ENCODE measurements around the gene NANS.
"Not testable (repeated sequence)": the region's sequence is repeated elsewhere in the genome, so short reads cannot be mapped to it uniquely, and the experiment has no call there.

The NANS gene

DNA sequence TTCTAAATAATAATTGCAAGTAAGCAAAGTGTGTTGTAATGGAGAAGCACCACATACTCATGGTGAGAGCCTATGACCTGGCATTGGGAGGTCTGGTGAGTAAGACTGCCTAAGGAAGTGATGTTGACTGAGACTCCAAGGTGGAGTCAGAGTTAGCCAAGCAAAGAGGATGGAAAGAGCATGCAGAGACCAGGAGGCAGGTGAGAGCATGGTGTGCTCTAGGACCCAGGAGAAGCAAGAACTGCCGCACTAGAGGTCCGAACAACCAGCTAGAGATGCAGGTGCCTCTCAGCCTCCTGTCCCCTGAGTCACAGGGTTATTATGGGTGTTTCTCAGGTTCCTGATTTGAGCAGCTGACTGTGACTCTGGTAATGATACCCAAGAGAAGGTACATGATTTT, 46.1 kb upstream of the NANS start:
- Histone ChIP-seq H3K4me1 (ENCODE audit: control insufficient read depth in 1 of 2, insufficient read depth in 1 of 2, low read depth in 1 of 2, low read length in 1 of 2) (peaks cover 6 to 14% of the 10 kb centered on the region in 2 experiments), H3K4me3 (ENCODE audit: low read depth in 1 of 2, low read length in 1 of 2) (no peak overlapping the region), H3K36me3 (peaks cover 82% of the 10 kb centered on the region), H3K27ac (peak overlapping the region; percentile 54), H3K9me3 (no peaks in the 10 kb centered on the region), H3K27me3 (no peaks in the 10 kb centered on the region)
- TF ChIP-seq, protein P1, sequence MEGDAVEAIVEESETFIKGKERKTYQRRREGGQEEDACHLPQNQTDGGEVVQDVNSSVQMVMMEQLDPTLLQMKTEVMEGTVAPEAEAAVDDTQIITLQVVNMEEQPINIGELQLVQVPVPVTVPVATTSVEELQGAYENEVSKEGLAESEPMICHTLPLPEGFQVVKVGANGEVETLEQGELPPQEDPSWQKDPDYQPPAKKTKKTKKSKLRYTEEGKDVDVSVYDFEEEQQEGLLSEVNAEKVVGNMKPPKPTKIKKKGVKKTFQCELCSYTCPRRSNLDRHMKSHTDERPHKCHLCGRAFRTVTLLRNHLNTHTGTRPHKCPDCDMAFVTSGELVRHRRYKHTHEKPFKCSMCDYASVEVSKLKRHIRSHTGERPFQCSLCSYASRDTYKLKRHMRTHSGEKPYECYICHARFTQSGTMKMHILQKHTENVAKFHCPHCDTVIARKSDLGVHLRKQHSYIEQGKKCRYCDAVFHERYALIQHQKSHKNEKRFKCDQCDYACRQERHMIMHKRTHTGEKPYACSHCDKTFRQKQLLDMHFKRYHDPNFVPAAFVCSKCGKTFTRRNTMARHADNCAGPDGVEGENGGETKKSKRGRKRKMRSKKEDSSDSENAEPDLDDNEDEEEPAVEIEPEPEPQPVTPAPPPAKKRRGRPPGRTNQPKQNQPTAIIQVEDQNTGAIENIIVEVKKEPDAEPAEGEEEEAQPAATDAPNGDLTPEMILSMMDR (IDR thresholded peaks at IDR 0.05) = no peak

DNA sequence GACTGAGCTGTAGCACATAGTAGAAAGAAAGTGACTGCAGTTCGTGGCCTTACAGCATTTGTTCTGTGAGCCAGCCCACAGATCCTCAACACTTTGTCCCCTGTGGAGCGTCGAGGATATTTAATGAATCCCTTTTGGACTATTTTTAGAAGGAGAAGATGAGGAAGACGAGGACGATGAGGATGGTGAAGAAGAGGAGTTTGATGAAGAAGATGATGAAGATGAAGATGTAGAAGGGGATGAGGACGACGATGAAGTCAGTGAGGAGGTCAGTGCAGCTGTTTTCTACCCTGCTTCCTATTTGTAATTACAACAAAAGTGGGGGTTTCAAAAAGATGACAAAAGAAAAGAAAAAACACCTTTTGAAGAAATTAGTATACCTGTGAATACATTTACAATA, 45.4 kb upstream of the NANS start:
- no peak overlapping the region for H3K4me3 ChIP-seq (ENCODE audit: low read depth in 1 of 2, low read length in 1 of 2)
- peaks cover 6 to 14% of the 10 kb centered on the region in 2 experiments for H3K4me1 ChIP-seq (ENCODE audit: control insufficient read depth in 1 of 2, insufficient read depth in 1 of 2, low read depth in 1 of 2, low read length in 1 of 2)
- peaks cover 82% of the 10 kb centered on the region for H3K36me3 ChIP-seq
- no peaks in the 10 kb centered on the region for H3K9me3 ChIP-seq
- TF ChIP-seq, protein P1 (IDR thresholded peaks at IDR 0.05) = no peak
- H3K27ac ChIP-seq = peak overlapping the region; percentile 2
- H3K27me3 ChIP-seq = no peaks in the 10 kb centered on the region

DNA sequence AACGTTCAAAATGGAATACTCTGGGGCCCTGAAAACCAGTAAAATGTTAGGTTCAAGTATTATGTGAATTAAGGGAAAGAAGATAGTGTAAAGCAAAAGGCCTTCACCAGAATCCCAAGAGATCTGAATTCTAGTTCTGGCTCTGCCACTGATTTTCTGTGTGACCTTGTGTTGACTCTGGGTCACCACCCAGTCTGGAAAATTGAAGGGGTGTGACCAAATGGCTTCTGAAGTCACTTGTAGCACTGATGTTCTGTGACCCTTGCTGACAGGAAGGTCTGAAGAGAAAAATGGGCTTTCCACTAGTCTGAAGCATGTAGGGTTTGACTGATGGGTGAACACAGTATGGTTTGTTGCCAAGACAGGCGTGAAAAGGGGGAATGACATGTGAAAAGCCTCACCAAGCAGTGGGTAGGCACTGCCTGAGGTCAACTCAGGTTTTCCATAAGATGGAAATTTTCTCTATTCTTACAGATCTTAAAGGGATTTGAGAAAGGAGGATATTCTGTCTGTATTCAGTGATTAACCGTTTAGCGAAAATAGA, 40.3 kb upstream of the NANS start:
- TF ChIP-seq, protein P1 (IDR thresholded peaks at IDR 0.05) = no peak
- Histone ChIP-seq H3K4me3 (ENCODE audit: low read depth in 1 of 2, low read length in 1 of 2) (no peak overlapping the region), H3K4me1 (ENCODE audit: control insufficient read depth in 1 of 2, insufficient read depth in 1 of 2, low read depth in 1 of 2, low read length in 1 of 2) (no peaks in the 10 kb centered on the region), H3K27ac (no peak overlapping the region), H3K27me3 (no peaks in the 10 kb centered on the region), H3K36me3 (peaks cover 91% of the 10 kb centered on the region), H3K9me3 (no peaks in the 10 kb centered on the region)

DNA sequence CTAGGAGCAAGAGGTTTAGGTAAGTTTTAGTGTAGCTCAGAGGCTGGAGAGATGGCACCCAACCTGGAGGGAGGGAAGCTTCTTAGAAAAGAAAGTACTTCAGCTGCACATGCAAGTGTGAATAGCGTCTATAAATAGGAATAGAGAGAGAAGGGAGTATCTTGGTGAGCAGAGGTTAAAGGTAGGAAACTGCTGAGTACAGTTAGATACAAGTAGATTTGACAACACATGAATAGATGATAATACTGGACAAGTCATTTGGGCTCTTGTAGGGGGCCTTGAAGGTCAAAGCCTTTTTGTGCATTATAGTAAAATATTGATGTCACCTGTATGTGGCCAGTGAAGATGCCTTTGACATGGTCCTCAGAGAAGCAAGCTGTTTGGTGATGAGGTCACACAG, 39.2 kb upstream of the NANS start:
- no peaks in the 10 kb centered on the region for H3K27me3 ChIP-seq
- H3K4me1 ChIP-seq (ENCODE audit: control insufficient read depth in 1 of 2, insufficient read depth in 1 of 2, low read depth in 1 of 2, low read length in 1 of 2) = no peaks in the 10 kb centered on the region
- no peak overlapping the region for H3K27ac ChIP-seq
- peaks cover 88% of the 10 kb centered on the region for H3K36me3 ChIP-seq
- TF ChIP-seq, protein P1 (IDR thresholded peaks at IDR 0.05) = no peak
- no peaks in the 10 kb centered on the region for H3K9me3 ChIP-seq
- no peak overlapping the region for H3K4me3 ChIP-seq (ENCODE audit: low read depth in 1 of 2, low read length in 1 of 2)

DNA sequence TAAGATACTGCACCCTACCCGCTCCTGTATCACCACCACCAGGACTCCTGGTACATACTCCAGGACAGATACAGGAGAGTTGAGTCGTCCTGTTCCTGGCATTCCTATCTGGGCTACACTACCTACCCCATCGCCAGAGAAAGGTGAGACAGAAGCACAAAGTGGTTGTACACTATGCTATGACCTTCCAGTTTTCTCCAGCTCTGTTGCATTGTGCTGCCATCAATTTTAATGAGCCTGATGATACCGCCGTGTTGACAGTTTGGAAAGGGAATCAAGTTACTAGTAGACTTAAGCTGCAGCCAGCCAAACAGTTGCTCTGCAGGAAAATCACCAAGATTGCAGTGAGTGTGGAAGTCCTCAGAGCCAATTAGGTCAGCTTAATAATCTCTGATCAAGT, 38.2 kb upstream of the NANS start:
- no peaks in the 10 kb centered on the region for H3K9me3 ChIP-seq
- no peaks in the 10 kb centered on the region for H3K4me1 ChIP-seq (ENCODE audit: control insufficient read depth in 1 of 2, insufficient read depth in 1 of 2, low read depth in 1 of 2, low read length in 1 of 2)
- TF ChIP-seq, protein P1 (IDR thresholded peaks at IDR 0.05) = no peak
- H3K4me3 ChIP-seq (ENCODE audit: low read depth in 1 of 2, low read length in 1 of 2) = no peak overlapping the region
- peaks cover 77% of the 10 kb centered on the region for H3K36me3 ChIP-seq
- H3K27ac ChIP-seq = no peak overlapping the region
- no peaks in the 10 kb centered on the region for H3K27me3 ChIP-seq

DNA sequence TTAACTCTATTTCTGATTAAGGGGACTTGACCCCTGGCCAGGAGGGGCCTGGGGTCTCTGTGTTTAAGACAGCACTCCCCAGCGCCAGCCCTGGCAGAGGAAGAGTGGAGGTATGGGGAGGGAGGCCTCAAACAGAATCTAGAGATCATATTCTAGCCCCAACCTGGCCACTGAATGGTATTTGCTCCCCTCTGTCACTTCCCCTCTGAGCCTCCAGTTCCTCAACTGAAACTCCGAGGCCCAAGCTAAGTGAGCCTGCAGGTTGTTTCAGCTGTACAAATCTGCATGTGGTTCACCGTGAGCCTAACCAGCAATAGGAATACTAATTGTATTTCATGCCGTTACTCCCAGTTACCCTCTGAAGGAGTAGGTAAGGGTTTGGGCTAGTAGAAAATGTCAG, 37.4 kb upstream of the NANS start:
- TF ChIP-seq, protein P1 (IDR thresholded peaks at IDR 0.05) = no peak
- Histone ChIP-seq H3K36me3 (peaks cover 70% of the 10 kb centered on the region), H3K27me3 (no peaks in the 10 kb centered on the region), H3K4me1 (ENCODE audit: control insufficient read depth in 1 of 2, insufficient read depth in 1 of 2, low read depth in 1 of 2, low read length in 1 of 2) (no peaks in the 10 kb centered on the region), H3K4me3 (ENCODE audit: low read depth in 1 of 2, low read length in 1 of 2) (no peak overlapping the region), H3K27ac (no peak overlapping the region), H3K9me3 (no peaks in the 10 kb centered on the region)

DNA sequence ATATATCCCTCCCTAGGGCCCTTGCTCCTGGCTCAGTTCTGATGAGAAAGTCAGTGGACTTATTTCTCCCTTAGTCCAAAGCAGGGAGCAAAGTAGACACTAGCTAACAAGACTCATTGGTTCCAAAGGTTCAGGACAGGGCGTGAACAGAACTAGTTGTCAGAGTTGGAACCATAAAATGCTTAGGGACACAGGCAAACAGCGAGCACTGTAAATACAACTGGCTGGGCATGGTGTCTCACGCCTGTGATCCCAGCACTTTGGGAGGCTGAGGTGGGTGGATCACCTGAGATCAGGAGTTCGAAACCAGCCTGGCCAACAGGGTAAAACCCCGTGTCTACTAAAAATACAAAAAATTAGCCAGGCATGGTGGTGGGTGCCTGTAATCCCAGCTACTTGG, 36.7 kb upstream of the NANS start:
- not testable (repeated sequence) for H3K27me3 ChIP-seq; H3K9me3 ChIP-seq; H3K4me3 ChIP-seq (ENCODE audit: low read depth in 1 of 2, low read length in 1 of 2); H3K4me1 ChIP-seq (ENCODE audit: control insufficient read depth in 1 of 2, insufficient read depth in 1 of 2, low read depth in 1 of 2, low read length in 1 of 2); H3K27ac ChIP-seq
- peaks cover 62% of the 10 kb centered on the region for H3K36me3 ChIP-seq

Data from neutrophil (primary cell).